Measurements from ENCODE around the gene ARL5A.

GRCh38 chr2:151780938-151781337, 47.3 kb downstream of the ARL5A start:
- TF ChIP-seq CTCF (conservative IDR thresholded peaks at IDR 0.05) (no peak), ZFX (IDR thresholded peaks at IDR 0.05) (no peak)

All from C4-2B (cell line).